ENCODE measurements around the gene RBM20. TPM values are rescaled to one million over a fixed set of nuclear protein-coding genes. Genes with fewer than 3 reads are reported as not detected.

RBM20 gene
- total RNA-seq (2014; rRNA removed; shearing (Covaris generic)) = 0.04 and 0.17 TPM in 2 replicates
- 0.03 and 0.05 TPM in 2 replicates for polyA plus RNA-seq (2016; fragmentation: Nextera tagmentation; extraction: Ambion mirVana)
- long read RNA-seq = 0 reads

DNA sequence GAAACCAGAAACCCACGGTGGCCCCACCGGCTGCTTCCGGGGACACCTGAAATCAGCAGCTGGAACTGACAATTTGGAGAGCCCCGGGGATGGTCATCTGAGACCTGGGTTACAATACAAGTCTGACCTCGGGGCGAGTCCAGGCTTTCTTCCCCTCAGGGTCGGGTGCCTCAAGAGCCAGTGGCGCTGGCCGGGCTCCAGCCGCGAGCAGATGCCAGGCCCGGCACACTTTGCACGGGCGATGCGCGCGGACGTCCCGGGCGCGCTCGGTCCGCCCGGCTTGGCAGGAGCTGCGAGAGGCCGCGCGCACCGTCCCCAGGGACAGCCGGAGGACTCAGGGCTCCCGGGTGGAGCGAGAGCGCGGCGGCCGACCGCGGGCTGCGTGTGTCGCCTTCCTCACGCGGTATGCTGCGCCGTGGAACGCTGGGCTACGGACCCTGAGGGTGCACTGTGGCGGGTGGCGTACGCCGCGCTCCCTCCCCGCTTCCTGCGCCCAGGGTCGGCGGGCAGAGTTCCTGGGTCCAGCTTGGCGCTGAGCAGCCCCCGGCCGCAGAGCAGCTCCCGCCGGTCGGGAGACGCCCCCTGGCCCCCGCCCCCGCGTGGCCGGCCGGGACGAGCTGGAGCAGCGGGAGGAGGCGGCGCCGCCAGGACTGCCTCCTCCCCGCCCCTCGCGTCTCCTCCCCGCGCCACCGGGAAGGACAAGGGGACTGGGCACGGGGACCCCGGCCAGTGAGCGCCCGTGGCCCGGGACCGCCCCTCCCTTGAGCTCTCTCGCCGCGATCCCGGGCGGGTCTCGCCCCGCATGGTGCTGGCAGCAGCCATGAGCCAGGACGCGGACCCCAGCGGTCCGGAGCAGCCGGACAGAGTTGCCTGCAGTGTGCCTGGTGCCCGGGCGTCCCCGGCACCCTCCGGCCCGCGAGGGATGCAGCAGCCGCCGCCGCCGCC is at the start of gene RBM20:
RBM20 (plus strand) TSS at position 684 of the 945 bp plus-strand sequence; CDS start at position 803, 119 bp downstream.
- no peaks in the 10 kb centered on the region; the same call in 2 of the 3 replicates for H3K36me3 Mint-ChIP-seq (ENCODE audit: low read depth)
- Histone ChIP-seq H3K4me3 (peak within 1 kb of the TSS; percentile 73), H2AFZ (peak within 1 kb of the TSS; percentile 94), H3K36me3 (ENCODE audit: insufficient read depth) (no peaks in the 10 kb centered on the region), H3K27ac (ENCODE audit: low read depth) (no peak within 1 kb of the TSS), H3F3A (replicated peaks; ENCODE audit: low read depth) (0 out of 2 replicates have a peak, but pooled peaks cover 3% of the 10 kb centered on the region), H3K27me3 (ENCODE audit: insufficient read depth) (peaks cover 64% of the 10 kb centered on the region), H3K4me2 (peak within 1 kb of the TSS; percentile 96), H3K4me1 (ENCODE audit: insufficient read depth) (peaks cover 32% of the 10 kb centered on the region), H3K9me2 (ENCODE audit: insufficient read depth) (no peaks in the 10 kb centered on the region), H3K79me2 (replicated peaks; ENCODE audit: insufficient read depth) (no peaks in the 10 kb centered on the region), H4K20me1 (replicated peaks; ENCODE audit: insufficient read depth) (no peaks in the 10 kb centered on the region)
- H3K9me3 Mint-ChIP-seq = no peaks in the 10 kb centered on the region
- H3K4me1 Mint-ChIP-seq = peaks cover 36% of the 10 kb centered on the region
- no peak within 1 kb of the TSS for H3K27ac Mint-ChIP-seq
- ATAC-seq (peak; percentile 68), DNase-seq (ENCODE audit: low spot score) (peak; percentile 52)
- H3K4me3 Mint-ChIP-seq = peak within 1 kb of the TSS; percentile 88
- TF ChIP-seq EZH2phosphoT487 (IDR thresholded peaks at IDR 0.05; ENCODE audit: unreplicated experiment) (no peak), POLR2AphosphoS5 (IDR thresholded peaks at IDR 0.05; ENCODE audit: low read depth) (no peak), ZNF331 (CRISPR knock-in tag; IDR thresholded peaks at IDR 0.05; ENCODE audit: low read depth) (no peak), REST (IDR thresholded peaks at IDR 0.05; ENCODE audit: unreplicated experiment) (no peak), ETS1 (IDR thresholded peaks at IDR 0.05) (no peak), ZNF114 (CRISPR knock-in tag; IDR thresholded peaks at IDR 0.05) (no peak), STAT1 (IDR thresholded peaks at IDR 0.05; ENCODE audit: unreplicated experiment) (no peak), JUNB (IDR thresholded peaks at IDR 0.05; ENCODE audit: unreplicated experiment) (no peak), NANOG (IDR thresholded peaks at IDR 0.05; ENCODE audit: borderline replicate concordance) (no peak), EZH2 (IDR thresholded peaks at IDR 0.05; ENCODE audit: low read depth, unreplicated experiment) (no peak), CTCF (conservative IDR thresholded peaks at IDR 0.05; ENCODE audit: low read depth in 2 of 2) (no peak), CREB1 (CRISPR knock-in tag; IDR thresholded peaks at IDR 0.05; ENCODE audit: low read depth) (no peak)
- TF ChIP-seq, protein P1, sequence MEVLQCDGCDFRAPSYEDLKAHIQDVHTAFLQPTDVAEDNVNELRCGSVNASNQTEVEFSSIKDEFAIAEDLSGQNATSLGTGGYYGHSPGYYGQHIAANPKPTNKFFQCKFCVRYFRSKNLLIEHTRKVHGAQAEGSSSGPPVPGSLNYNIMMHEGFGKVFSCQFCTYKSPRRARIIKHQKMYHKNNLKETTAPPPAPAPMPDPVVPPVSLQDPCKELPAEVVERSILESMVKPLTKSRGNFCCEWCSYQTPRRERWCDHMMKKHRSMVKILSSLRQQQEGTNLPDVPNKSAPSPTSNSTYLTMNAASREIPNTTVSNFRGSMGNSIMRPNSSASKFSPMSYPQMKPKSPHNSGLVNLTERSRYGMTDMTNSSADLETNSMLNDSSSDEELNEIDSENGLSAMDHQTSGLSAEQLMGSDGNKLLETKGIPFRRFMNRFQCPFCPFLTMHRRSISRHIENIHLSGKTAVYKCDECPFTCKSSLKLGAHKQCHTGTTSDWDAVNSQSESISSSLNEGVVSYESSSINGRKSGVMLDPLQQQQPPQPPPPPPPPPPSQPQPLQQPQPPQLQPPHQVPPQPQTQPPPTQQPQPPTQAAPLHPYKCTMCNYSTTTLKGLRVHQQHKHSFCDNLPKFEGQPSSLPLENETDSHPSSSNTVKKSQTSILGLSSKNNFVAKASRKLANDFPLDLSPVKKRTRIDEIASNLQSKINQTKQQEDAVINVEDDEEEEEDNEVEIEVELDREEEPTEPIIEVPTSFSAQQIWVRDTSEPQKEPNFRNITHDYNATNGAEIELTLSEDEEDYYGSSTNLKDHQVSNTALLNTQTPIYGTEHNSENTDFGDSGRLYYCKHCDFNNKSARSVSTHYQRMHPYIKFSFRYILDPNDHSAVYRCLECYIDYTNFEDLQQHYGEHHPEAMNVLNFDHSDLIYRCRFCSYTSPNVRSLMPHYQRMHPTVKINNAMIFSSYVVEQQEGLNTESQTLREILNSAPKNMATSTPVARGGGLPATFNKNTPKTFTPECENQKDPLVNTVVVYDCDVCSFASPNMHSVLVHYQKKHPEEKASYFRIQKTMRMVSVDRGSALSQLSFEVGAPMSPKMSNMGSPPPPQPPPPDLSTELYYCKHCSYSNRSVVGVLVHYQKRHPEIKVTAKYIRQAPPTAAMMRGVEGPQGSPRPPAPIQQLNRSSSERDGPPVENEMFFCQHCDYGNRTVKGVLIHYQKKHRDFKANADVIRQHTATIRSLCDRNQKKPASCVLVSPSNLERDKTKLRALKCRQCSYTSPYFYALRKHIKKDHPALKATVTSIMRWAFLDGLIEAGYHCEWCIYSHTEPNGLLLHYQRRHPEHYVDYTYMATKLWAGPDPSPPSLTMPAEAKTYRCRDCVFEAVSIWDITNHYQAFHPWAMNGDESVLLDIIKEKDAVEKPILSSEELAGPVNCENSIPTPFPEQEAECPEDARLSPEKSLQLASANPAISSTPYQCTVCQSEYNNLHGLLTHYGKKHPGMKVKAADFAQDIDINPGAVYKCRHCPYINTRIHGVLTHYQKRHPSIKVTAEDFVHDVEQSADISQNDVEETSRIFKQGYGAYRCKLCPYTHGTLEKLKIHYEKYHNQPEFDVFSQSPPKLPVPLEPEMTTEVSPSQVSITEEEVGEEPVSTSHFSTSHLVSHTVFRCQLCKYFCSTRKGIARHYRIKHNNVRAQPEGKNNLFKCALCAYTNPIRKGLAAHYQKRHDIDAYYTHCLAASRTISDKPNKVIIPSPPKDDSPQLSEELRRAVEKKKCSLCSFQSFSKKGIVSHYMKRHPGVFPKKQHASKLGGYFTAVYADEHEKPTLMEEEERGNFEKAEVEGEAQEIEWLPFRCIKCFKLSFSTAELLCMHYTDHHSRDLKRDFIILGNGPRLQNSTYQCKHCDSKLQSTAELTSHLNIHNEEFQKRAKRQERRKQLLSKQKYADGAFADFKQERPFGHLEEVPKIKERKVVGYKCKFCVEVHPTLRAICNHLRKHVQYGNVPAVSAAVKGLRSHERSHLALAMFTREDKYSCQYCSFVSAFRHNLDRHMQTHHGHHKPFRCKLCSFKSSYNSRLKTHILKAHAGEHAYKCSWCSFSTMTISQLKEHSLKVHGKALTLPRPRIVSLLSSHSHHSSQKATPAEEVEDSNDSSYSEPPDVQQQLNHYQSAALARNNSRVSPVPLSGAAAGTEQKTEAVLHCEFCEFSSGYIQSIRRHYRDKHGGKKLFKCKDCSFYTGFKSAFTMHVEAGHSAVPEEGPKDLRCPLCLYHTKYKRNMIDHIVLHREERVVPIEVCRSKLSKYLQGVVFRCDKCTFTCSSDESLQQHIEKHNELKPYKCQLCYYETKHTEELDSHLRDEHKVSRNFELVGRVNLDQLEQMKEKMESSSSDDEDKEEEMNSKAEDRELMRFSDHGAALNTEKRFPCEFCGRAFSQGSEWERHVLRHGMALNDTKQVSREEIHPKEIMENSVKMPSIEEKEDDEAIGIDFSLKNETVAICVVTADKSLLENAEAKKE (CRISPR knock-in tag; IDR thresholded peaks at IDR 0.05) = no peak
- peaks cover 36% of the 10 kb centered on the region for H3K27me3 Mint-ChIP-seq (ENCODE audit: insufficient read depth, low read depth, poor library complexity)

All from GM23338 (cell line).